ENCODE measurements around the gene HSPH1. TPM values are rescaled to one million over a fixed set of nuclear protein-coding genes. Genes with fewer than 3 reads are reported as not detected.

The HSPH1 gene
- total and polyA plus RNA-seq, 2 donors, result 58.2 to 87.0 TPM

DNA sequence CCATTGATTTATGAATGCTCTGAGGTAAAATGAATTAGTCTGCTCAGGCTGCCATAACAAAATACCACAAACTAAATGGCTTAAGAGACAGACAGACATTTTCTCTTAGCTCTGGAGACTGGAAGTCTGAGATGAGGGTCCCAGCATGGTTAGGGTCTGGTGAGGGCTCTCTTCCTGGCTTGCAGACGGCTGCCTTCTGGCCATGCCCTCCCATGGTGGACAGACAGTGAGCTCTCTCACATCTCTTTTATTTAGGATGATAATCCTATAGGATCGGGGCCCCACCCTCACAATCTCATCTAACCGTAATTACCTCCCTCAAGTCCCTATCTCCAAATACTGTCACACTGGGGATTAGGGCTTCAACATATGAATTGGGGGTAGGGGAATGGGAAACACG is 47.1 kb downstream of the HSPH1 start:
- DNase-seq (ENCODE audit: low read depth in 6 of 9, low spot score in 9 of 9), result no peak
- WGBS, result 95% methylated on average over 4 of the region's 4 CpGs
- no peak overlapping the region for H3K4me3 ChIP-seq (ENCODE audit: low read length in 2 of 2)
- peaks cover 0 to 5% of the 10 kb centered on the region in 2 donors for H3K27me3 ChIP-seq (ENCODE audit: control insufficient read depth in 2 of 2, insufficient read depth in 1 of 2, low read length in 1 of 2)
- no peaks in the 10 kb centered on the region for H3K36me3 ChIP-seq (ENCODE audit: control insufficient read depth in 2 of 2, insufficient read depth in 2 of 2, low read length in 1 of 2)
- H3K9me3 ChIP-seq (ENCODE audit: control insufficient read depth in 2 of 2, insufficient read depth in 1 of 2, low read length in 1 of 2), result no peaks in the 10 kb centered on the region
- peaks cover 0 to 28% of the 10 kb centered on the region in 2 donors for H3K4me1 ChIP-seq (ENCODE audit: control insufficient read depth in 2 of 2, insufficient read depth in 2 of 2, low read length in 2 of 2)
- H3K27ac ChIP-seq (ENCODE audit: low read depth in 1 of 2, low read length in 1 of 2), result no peak overlapping the region

- Histone ChIP-seq H3K27me3 (ENCODE audit: control insufficient read depth in 2 of 2, insufficient read depth in 1 of 2, low read length in 1 of 2) (no peaks in the 10 kb centered on the region), H3K9me3 (ENCODE audit: control insufficient read depth in 2 of 2, insufficient read depth in 1 of 2, low read length in 1 of 2) (no peaks in the 10 kb centered on the region), H3K4me3 (ENCODE audit: low read length in 2 of 2) (no peak overlapping the region), H3K4me1 (ENCODE audit: control insufficient read depth in 2 of 2, insufficient read depth in 2 of 2, low read length in 2 of 2) (peaks cover 0 to 16% of the 10 kb centered on the region in 2 donors), H3K36me3 (ENCODE audit: control insufficient read depth in 2 of 2, insufficient read depth in 2 of 2, low read length in 1 of 2) (no peaks in the 10 kb centered on the region), H3K27ac (ENCODE audit: low read depth in 1 of 2, low read length in 1 of 2) (no peak overlapping the region)
- no peak for DNase-seq (ENCODE audit: low read depth in 6 of 9, low spot score in 9 of 9)
- 90% methylated on average over 4 of the region's 4 CpGs for WGBS
Observed at GRCh38 chr13:31111136-31111535, 50.6 kb downstream of the HSPH1 start.

GRCh38 chr13:31110617-31111016 is 51.1 kb downstream of the HSPH1 start:
- WGBS, result 98% methylated on average over 10 of the region's 10 CpGs
- H3K4me3 ChIP-seq (ENCODE audit: low read length in 2 of 2), result no peak overlapping the region
- DNase-seq (ENCODE audit: low read depth in 6 of 9, low spot score in 9 of 9), result no peak
- H3K27ac ChIP-seq (ENCODE audit: low read depth in 1 of 2, low read length in 1 of 2), result no peak overlapping the region
- no peaks in the 10 kb centered on the region for H3K36me3 ChIP-seq (ENCODE audit: control insufficient read depth in 2 of 2, insufficient read depth in 2 of 2, low read length in 1 of 2)
- H3K27me3 ChIP-seq (ENCODE audit: control insufficient read depth in 2 of 2, insufficient read depth in 1 of 2, low read length in 1 of 2), result no peaks in the 10 kb centered on the region
- H3K4me1 ChIP-seq (ENCODE audit: control insufficient read depth in 2 of 2, insufficient read depth in 2 of 2, low read length in 2 of 2), result peaks cover 0 to 10% of the 10 kb centered on the region in 2 donors
- H3K9me3 ChIP-seq (ENCODE audit: control insufficient read depth in 2 of 2, insufficient read depth in 1 of 2, low read length in 1 of 2), result no peaks in the 10 kb centered on the region

GRCh38 chr13:31110169-31110568 is 51.5 kb downstream of the HSPH1 start:
- 95% methylated on average over 7 of the region's 7 CpGs for WGBS
- no peak overlapping the region for H3K27ac ChIP-seq (ENCODE audit: low read depth in 1 of 2, low read length in 1 of 2)
- no peaks in the 10 kb centered on the region for H3K27me3 ChIP-seq (ENCODE audit: control insufficient read depth in 2 of 2, insufficient read depth in 1 of 2, low read length in 1 of 2)
- H3K4me1 ChIP-seq (ENCODE audit: control insufficient read depth in 2 of 2, insufficient read depth in 2 of 2, low read length in 2 of 2), result peaks cover 0 to 6% of the 10 kb centered on the region in 2 donors
- no peak for DNase-seq (ENCODE audit: low read depth in 6 of 9, low spot score in 9 of 9)
- no peak overlapping the region for H3K4me3 ChIP-seq (ENCODE audit: low read length in 2 of 2)
- H3K9me3 ChIP-seq (ENCODE audit: control insufficient read depth in 2 of 2, insufficient read depth in 1 of 2, low read length in 1 of 2), result no peaks in the 10 kb centered on the region
- no peaks in the 10 kb centered on the region for H3K36me3 ChIP-seq (ENCODE audit: control insufficient read depth in 2 of 2, insufficient read depth in 2 of 2, low read length in 1 of 2)

GRCh38 chr13:31107109-31107508 is 54.6 kb downstream of the HSPH1 start:
- no peak overlapping the region for H3K4me3 ChIP-seq (ENCODE audit: low read length in 2 of 2)
- no peak overlapping the region for H3K27ac ChIP-seq (ENCODE audit: low read depth in 1 of 2, low read length in 1 of 2)
- WGBS, result 99% methylated on average over 1 of the region's 1 CpG
- H3K36me3 ChIP-seq (ENCODE audit: control insufficient read depth in 2 of 2, insufficient read depth in 2 of 2, low read length in 1 of 2), result no peaks in the 10 kb centered on the region
- DNase-seq (ENCODE audit: low read depth in 6 of 9, low spot score in 9 of 9), result no peak
- no peaks in the 10 kb centered on the region for H3K27me3 ChIP-seq (ENCODE audit: control insufficient read depth in 2 of 2, insufficient read depth in 1 of 2, low read length in 1 of 2)
- H3K9me3 ChIP-seq (ENCODE audit: control insufficient read depth in 2 of 2, insufficient read depth in 1 of 2, low read length in 1 of 2), result no peaks in the 10 kb centered on the region
- no peaks in the 10 kb centered on the region for H3K4me1 ChIP-seq (ENCODE audit: control insufficient read depth in 2 of 2, insufficient read depth in 2 of 2, low read length in 2 of 2)

- no peak for DNase-seq (ENCODE audit: low read depth in 6 of 9, low spot score in 9 of 9)
- WGBS, result 96% methylated on average over 3 of the region's 3 CpGs
- Histone ChIP-seq H3K4me3 (ENCODE audit: low read length in 2 of 2) (no peak overlapping the region), H3K27me3 (ENCODE audit: control insufficient read depth in 2 of 2, insufficient read depth in 1 of 2, low read length in 1 of 2) (peaks cover under 1 to 1% of the 10 kb centered on the region in 2 donors), H3K4me1 (ENCODE audit: control insufficient read depth in 2 of 2, insufficient read depth in 2 of 2, low read length in 2 of 2) (no peaks in the 10 kb centered on the region), H3K36me3 (ENCODE audit: control insufficient read depth in 2 of 2, insufficient read depth in 2 of 2, low read length in 1 of 2) (no peaks in the 10 kb centered on the region), H3K27ac (ENCODE audit: low read depth in 1 of 2, low read length in 1 of 2) (no peak overlapping the region), H3K9me3 (ENCODE audit: control insufficient read depth in 2 of 2, insufficient read depth in 1 of 2, low read length in 1 of 2) (no peaks in the 10 kb centered on the region)
Observed at GRCh38 chr13:31105856-31106255, 55.8 kb downstream of the HSPH1 start.

DNA sequence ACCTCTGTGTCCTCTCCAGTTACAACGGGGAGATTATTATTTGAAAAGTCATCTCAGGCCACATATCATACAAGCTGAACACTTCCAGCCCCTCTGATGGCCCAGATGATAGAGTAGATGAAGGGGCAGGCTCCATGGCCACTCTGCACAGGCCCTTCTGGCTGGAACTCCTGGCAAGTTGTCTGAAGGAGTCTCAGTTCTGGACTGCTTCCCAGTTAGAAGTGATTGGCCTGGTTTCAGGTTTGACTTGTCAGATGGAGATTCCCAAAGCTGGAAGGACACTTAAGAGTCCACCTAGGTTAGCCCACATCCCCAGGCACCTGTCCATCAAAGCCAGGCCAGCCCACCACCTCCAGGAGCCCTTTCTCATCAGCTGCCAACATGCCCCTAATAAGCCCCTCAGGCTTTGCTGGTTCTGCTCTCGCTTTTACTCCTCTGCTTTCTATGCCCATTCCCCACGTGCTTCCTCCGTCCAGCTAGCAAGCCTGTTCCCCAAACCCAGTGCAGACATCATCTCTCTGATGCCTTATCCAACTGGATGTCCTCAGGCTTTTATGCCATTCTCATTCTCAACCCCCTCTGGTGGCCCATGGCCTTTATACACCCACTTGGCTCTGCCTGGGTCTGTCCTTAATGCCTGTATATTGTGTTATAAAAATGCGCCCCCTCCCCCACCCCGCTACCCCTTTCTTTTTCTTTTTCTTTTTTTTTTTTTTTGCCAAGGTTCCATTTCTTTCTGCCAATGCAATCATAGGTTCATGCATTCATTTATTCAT is 56.5 kb downstream of the HSPH1 start:
- no peaks in the 10 kb centered on the region for H3K36me3 ChIP-seq (ENCODE audit: control insufficient read depth in 2 of 2, insufficient read depth in 2 of 2, low read length in 1 of 2)
- no peak for DNase-seq (ENCODE audit: low read depth in 6 of 9, low spot score in 9 of 9)
- no peak overlapping the region for H3K4me3 ChIP-seq (ENCODE audit: low read length in 2 of 2)
- H3K27ac ChIP-seq (ENCODE audit: low read depth in 1 of 2, low read length in 1 of 2), result no peak overlapping the region
- 95% methylated on average over 6 of the region's 6 CpGs for WGBS
- H3K9me3 ChIP-seq (ENCODE audit: control insufficient read depth in 2 of 2, insufficient read depth in 1 of 2, low read length in 1 of 2), result no peaks in the 10 kb centered on the region
- H3K27me3 ChIP-seq (ENCODE audit: control insufficient read depth in 2 of 2, insufficient read depth in 1 of 2, low read length in 1 of 2), result peaks cover 3 to 7% of the 10 kb centered on the region in 2 donors
- no peaks in the 10 kb centered on the region for H3K4me1 ChIP-seq (ENCODE audit: control insufficient read depth in 2 of 2, insufficient read depth in 2 of 2, low read length in 2 of 2)

DNA sequence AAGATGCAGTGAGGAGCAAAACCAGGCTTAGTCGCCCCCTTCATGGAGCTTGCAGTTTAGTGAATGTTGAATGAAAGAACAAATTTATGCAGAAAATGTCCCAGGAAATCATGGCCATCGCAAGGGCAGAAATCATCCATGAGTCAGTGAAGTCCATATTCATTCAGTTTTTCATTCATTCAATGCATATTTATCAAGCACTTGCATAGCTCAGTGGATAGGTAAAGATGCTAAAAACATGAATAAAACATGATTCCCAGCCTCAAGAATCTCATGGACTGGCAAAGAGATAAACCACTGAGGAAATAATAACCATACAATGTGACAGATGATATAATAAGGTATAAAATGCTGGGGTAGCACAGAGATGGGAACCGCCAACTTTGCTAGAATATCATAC is 58.8 kb downstream of the HSPH1 start:
- 96% methylated on average over 3 of the region's 3 CpGs for WGBS
- no peak for DNase-seq (ENCODE audit: low read depth in 6 of 9, low spot score in 9 of 9)

GRCh38 chr13:31101472-31102170 is 60.1 kb downstream of the HSPH1 start:
- DNase-seq (ENCODE audit: low read depth in 6 of 9, low spot score in 9 of 9), result no peak
- no peak overlapping the region for H3K27ac ChIP-seq (ENCODE audit: low read depth in 1 of 2, low read length in 1 of 2)
- H3K9me3 ChIP-seq (ENCODE audit: control insufficient read depth in 2 of 2, insufficient read depth in 1 of 2, low read length in 1 of 2), result no peaks in the 10 kb centered on the region
- WGBS, result 70% methylated on average over 7 of the region's 7 CpGs
- H3K36me3 ChIP-seq (ENCODE audit: control insufficient read depth in 2 of 2, insufficient read depth in 2 of 2, low read length in 1 of 2), result no peaks in the 10 kb centered on the region
- H3K27me3 ChIP-seq (ENCODE audit: control insufficient read depth in 2 of 2, insufficient read depth in 1 of 2, low read length in 1 of 2), result peaks cover 3 to 10% of the 10 kb centered on the region in 2 donors
- no peaks in the 10 kb centered on the region for H3K4me1 ChIP-seq (ENCODE audit: control insufficient read depth in 2 of 2, insufficient read depth in 2 of 2, low read length in 2 of 2)
- no peak overlapping the region for H3K4me3 ChIP-seq (ENCODE audit: low read length in 2 of 2)

More for the DNA sequence above, 58.8 kb downstream of the HSPH1 start:
- Histone ChIP-seq H3K9me3 (ENCODE audit: control insufficient read depth in 2 of 2, insufficient read depth in 1 of 2, low read length in 1 of 2) (no peaks in the 10 kb centered on the region), H3K27ac (ENCODE audit: low read depth in 1 of 2, low read length in 1 of 2) (no peak overlapping the region), H3K36me3 (ENCODE audit: control insufficient read depth in 2 of 2, insufficient read depth in 2 of 2, low read length in 1 of 2) (no peaks in the 10 kb centered on the region), H3K4me1 (ENCODE audit: control insufficient read depth in 2 of 2, insufficient read depth in 2 of 2, low read length in 2 of 2) (no peaks in the 10 kb centered on the region), H3K27me3 (ENCODE audit: control insufficient read depth in 2 of 2, insufficient read depth in 1 of 2, low read length in 1 of 2) (peaks cover 3 to 9% of the 10 kb centered on the region in 2 donors), H3K4me3 (ENCODE audit: low read length in 2 of 2) (no peak overlapping the region)

Measured in thymus (tissue), 11 donors.